Liver (tissue), 9 donors: Measurements from ENCODE around the gene COL27A1. TPM values are rescaled to one million over a fixed set of nuclear protein-coding genes. Genes with fewer than 3 reads are reported as not detected.

Experiments
- DNase-seq: peaks from one replicate; pipeline ENCODE4 v3.0.0-alpha.2; 2017; ENCODE audit warnings: low spot score
- H3K27ac ChIP-seq, 2 donors: one replicate each; pipeline ENCODE4 v1.7.0; 2013; ENCODE audit warnings: inconsistent platforms in 2 of 2, low read length in 2 of 2, control low read depth in 1 of 2, low read depth in 1 of 2, mild to moderate bottlenecking in 1 of 2
- H3K27me3 ChIP-seq, 4 donors: one replicate each; pipeline versions ENCODE4 v1.6.1 to v1.7.0; 2013; ENCODE audit warnings: low read length in 3 of 4, inconsistent platforms in 1 of 4, mild to moderate bottlenecking in 1 of 4, moderate library complexity in 1 of 4; ENCODE audit not compliant: control insufficient read depth in 4 of 4, insufficient read depth in 4 of 4
- H3K36me3 ChIP-seq, 4 donors: one replicate each; pipeline versions ENCODE4 v1.6.1 to v1.7.0; 2013; ENCODE audit warnings: low read length in 3 of 4, mild to moderate bottlenecking in 3 of 4, low read depth in 1 of 4, moderate library complexity in 1 of 4; ENCODE audit not compliant: control insufficient read depth in 4 of 4, insufficient read depth in 3 of 4
- H3K4me1 ChIP-seq, 4 donors: one replicate each; pipeline versions ENCODE4 v1.6.1 to v1.7.0; 2013; ENCODE audit warnings: low read length in 3 of 4, mild to moderate bottlenecking in 3 of 4, moderate library complexity in 1 of 4; ENCODE audit not compliant: control insufficient read depth in 4 of 4, insufficient read depth in 4 of 4
- H3K4me3 ChIP-seq, 3 donors: one replicate each; pipeline versions ENCODE4 v1.6.1 to v1.7.0; 2013; ENCODE audit warnings: low read length in 3 of 3, control low read depth in 1 of 3, low read depth in 1 of 3, mild to moderate bottlenecking in 1 of 3
- H3K9ac ChIP-seq, 2 donors: one replicate each; pipeline ENCODE4 v1.7.0; 2013; ENCODE audit warnings: low read length in 2 of 2, mild to moderate bottlenecking in 2 of 2, moderate library complexity in 2 of 2, control low read depth in 1 of 2, low read depth in 1 of 2
- H3K9me3 ChIP-seq, 4 donors: one replicate each; pipeline versions ENCODE4 v1.6.1 to v1.7.0; 2013; ENCODE audit warnings: low read length in 3 of 4; ENCODE audit not compliant: control insufficient read depth in 4 of 4
- ATF3 ChIP-seq: IDR thresholded peaks from 2 replicates; pipeline ENCODE4 v1.6.1; 2016; ENCODE audit warnings: antibody characterized with exemption
- CTCF ChIP-seq: fragments of 150-350 bp; IDR thresholded peaks from 2 replicates; pipeline ENCODE4 v1.5.1; 2017; ENCODE audit warnings: improper control_type of control experiment, low read depth, low read length; ENCODE audit not compliant: missing input control
- EGR1 ChIP-seq, 2 donors: IDR thresholded peaks; 2 replicates each; pipeline ENCODE4 v1.6.1; 2016 to 2018; ENCODE audit warnings: antibody characterized with exemption in 2 of 2, low read depth in 2 of 2
- FOXA1 ChIP-seq: IDR thresholded peaks from 2 replicates; pipeline ENCODE4 v1.6.1; 2016; ENCODE audit warnings: antibody characterized with exemption
- FOXA2 ChIP-seq: IDR thresholded peaks from 2 replicates; pipeline ENCODE4 v1.6.1; 2016; ENCODE audit warnings: antibody characterized with exemption
- GABPA ChIP-seq, 2 donors: IDR thresholded peaks in 1 of 2; conservative IDR thresholded peaks in 1 of 2; 2 replicates each; pipeline ENCODE4 v1.6.1; 2016; ENCODE audit warnings: antibody characterized with exemption in 2 of 2, mild to moderate bottlenecking in 1 of 2, moderate library complexity in 1 of 2
- HNF4A ChIP-seq, 2 donors: conservative IDR thresholded peaks; 2 replicates each; pipeline ENCODE4 v1.6.1; 2016; ENCODE audit warnings: antibody characterized with exemption in 2 of 2, mild to moderate bottlenecking in 2 of 2
- HNF4G ChIP-seq: IDR thresholded peaks from 2 replicates; pipeline ENCODE4 v1.6.1; 2016; ENCODE audit warnings: antibody characterized with exemption
- JUND ChIP-seq, 2 donors: IDR thresholded peaks; 2 replicates each; pipeline ENCODE4 v1.6.1; 2016; ENCODE audit warnings: antibody characterized with exemption in 2 of 2
- MAX ChIP-seq: IDR thresholded peaks from 2 replicates; pipeline ENCODE4 v1.6.1; 2016; ENCODE audit warnings: antibody characterized with exemption
- NR2F2 ChIP-seq: IDR thresholded peaks from 2 replicates; pipeline ENCODE4 v1.6.1; 2016; ENCODE audit warnings: antibody characterized with exemption
- REST ChIP-seq: IDR thresholded peaks from 2 replicates; pipeline ENCODE4 v1.6.1; 2016; ENCODE audit warnings: antibody characterized with exemption, mild to moderate bottlenecking
- RXRA ChIP-seq, 2 donors: IDR thresholded peaks; 2 replicates each; pipeline ENCODE4 v1.6.1; 2017 to 2018; ENCODE audit warnings: antibody characterized with exemption in 2 of 2, mild to moderate bottlenecking in 1 of 2
- SP1 ChIP-seq: IDR thresholded peaks from 2 replicates; pipeline ENCODE4 v1.6.1; 2018; ENCODE audit warnings: antibody characterized with exemption, mild to moderate bottlenecking
- TAF1 ChIP-seq: conservative IDR thresholded peaks from 2 replicates; pipeline ENCODE4 v1.6.1; 2016; ENCODE audit warnings: antibody characterized with exemption, mild to moderate bottlenecking
- YY1 ChIP-seq: IDR thresholded peaks from 2 replicates; pipeline ENCODE4 v1.6.1; 2016; ENCODE audit warnings: antibody characterized with exemption, mild to moderate bottlenecking
- ZBTB33 ChIP-seq: IDR thresholded peaks from 2 replicates; pipeline ENCODE4 v1.6.1; 2016; ENCODE audit warnings: antibody characterized with exemption
- WGBS: extraction: QIAGEN DNeasy Blood & Tissue Kit; methylation state at CpG from one replicate; pipeline ENCODE4 v1.1.7; 2013; 5-methylcytosine and 5-hydroxymethylcytosine counted together
- polyA plus RNA-seq, 2 donors: library from polyadenylated mRNA; stranded (reverse) in 1 of 2; unstranded in 1 of 2; fragments of 200-250 nt in 1 of 2; fragments of >200 nt in 1 of 2; fragmentation: Nextera tagmentation in 1 of 2; extraction: Ambion mirVana in 1 of 2; gene quantifications; one replicate each; pipeline versions ENCODE4 v1.2.1 to v1.2.3, GENCODE V29; 2013 to 2015
- total RNA-seq, 2 donors: library from RNA; depleted of rRNA; stranded (reverse); fragments of >200 nt; gene quantifications; one replicate each; pipeline ENCODE4 v1.2.3, GENCODE V29; 2014
- donor health status: healthy.
- donor health status: healthy.
- donor health status: healthy.
- donor health status: healthy.
- donor health status: healthy.

Gene COL27A1
- total and polyA plus RNA-seq, 4 donors, result 7.0 to 20.4 (median 12.0) TPM

GRCh38 chr9:114117614-114117995, 37.7 kb upstream of the COL27A1 start:
- H3K27me3 ChIP-seq, result no peaks in the 10 kb centered on the region
- H3K4me1 ChIP-seq, result peaks cover 0 to 29% (median 26%) of the 10 kb centered on the region in 4 donors
- no peak for DNase-seq
- H3K9ac ChIP-seq, result no peak overlapping the region
- 37% methylated on average over 7 of the region's 7 CpGs for WGBS
- no peak overlapping the region for H3K4me3 ChIP-seq
- no peak for TF ChIP-seq JUND (IDR thresholded peaks at IDR 0.05)
- no peak for TF ChIP-seq ATF3
- peak in 1 of 2 donors; percentile 22 for TF ChIP-seq RXRA (IDR thresholded peaks at IDR 0.05)
- peak; percentile 58 to 72 for TF ChIP-seq HNF4A (conservative IDR thresholded peaks at IDR 0.05)
- no peak for TF ChIP-seq SP1
- no peak for TF ChIP-seq REST
- no peak for TF ChIP-seq NR2F2
- no peak for TF ChIP-seq YY1
- TF ChIP-seq CTCF, result no peak
- TF ChIP-seq GABPA (IDR thresholded peaks at IDR 0.05 in 1 of 2, conservative IDR thresholded peaks at IDR 0.05 in 1 of 2), result no peak
- TF ChIP-seq ZBTB33, result no peak
- TF ChIP-seq FOXA1, result no peak
- TF ChIP-seq TAF1, result no peak
- no peak for TF ChIP-seq FOXA2
- TF ChIP-seq HNF4G, result peak; percentile 35
- H3K27ac ChIP-seq, result peak overlapping the region in 1 of 2 donors; percentile 67
- no peaks in the 10 kb centered on the region for H3K9me3 ChIP-seq
- no peaks in the 10 kb centered on the region for H3K36me3 ChIP-seq

GRCh38 chr9:114117996-114118830, 37.1 kb upstream of the COL27A1 start:
- Histone ChIP-seq H3K9me3 (no peaks in the 10 kb centered on the region), H3K27ac (peak overlapping the region; percentile 26 to 67), H3K4me3 (no peak overlapping the region), H3K4me1 (peaks cover 0 to 32% (median 27%) of the 10 kb centered on the region in 4 donors), H3K36me3 (no peaks in the 10 kb centered on the region), H3K9ac (no peak overlapping the region), H3K27me3 (no peaks in the 10 kb centered on the region)
- DNase-seq, result no peak
- WGBS, result 30% methylated on average over 21 of the region's 21 CpGs
- TF ChIP-seq FOXA1, result peak; percentile 91
- TF ChIP-seq MAX, result no peak
- TF ChIP-seq CTCF, result no peak
- no peak for TF ChIP-seq NR2F2
- no peak for TF ChIP-seq EGR1 (IDR thresholded peaks at IDR 0.05; ENCODE audit: low read depth in 2 of 2)
- TF ChIP-seq SP1, result peak; percentile 85
- no peak for TF ChIP-seq JUND (IDR thresholded peaks at IDR 0.05)
- TF ChIP-seq FOXA2, result peak; percentile 91
- TF ChIP-seq ATF3, result no peak
- peak; percentile 31 to 42 for TF ChIP-seq HNF4A (conservative IDR thresholded peaks at IDR 0.05)
- no peak for TF ChIP-seq YY1
- no peak for TF ChIP-seq RXRA (IDR thresholded peaks at IDR 0.05)
- no peak for TF ChIP-seq ZBTB33
